HG03103 (cell line): ENCODE measurements around the gene RMDN2.
"Not testable (repeated sequence)": the region's sequence is repeated elsewhere in the genome, so short reads cannot be mapped to it uniquely, and the experiment has no call there.

Source experiments
- ATAC-seq: cut with Tn5 transposase; IDR thresholded peaks from one replicate; pipeline ENCODE4 v1.9.1; 2021; ENCODE audit warnings: low read depth; ENCODE audit not compliant: unreplicated experiment

RMDN2 gene

GRCh38 chr2:37984589-37984988 lies 59.5 kb downstream of the RMDN2 start:
- ATAC-seq: no peak

- ATAC-seq: no peak
Measured at GRCh38 chr2:37985333-37985732, 60.2 kb downstream of the RMDN2 start.

GRCh38 chr2:37987098-37987775 lies 62.1 kb downstream of the RMDN2 start:
- no peak for ATAC-seq

- no peak for ATAC-seq
Measured at GRCh38 chr2:37992601-37993000, 67.5 kb downstream of the RMDN2 start.

GRCh38 chr2:37993143-37993542 lies 68.1 kb downstream of the RMDN2 start:
- ATAC-seq: no peak

- ATAC-seq: no peak
Measured at GRCh38 chr2:37997629-37998028, 72.5 kb downstream of the RMDN2 start.

- ATAC-seq: no peak
Measured at GRCh38 chr2:38000485-38001222, 75.6 kb downstream of the RMDN2 start.

GRCh38 chr2:38010187-38010586 lies 85.1 kb downstream of the RMDN2 start:
- ATAC-seq: not testable (repeated sequence)

- ATAC-seq: no peak
Measured at GRCh38 chr2:38010995-38011394, 85.9 kb downstream of the RMDN2 start.

- ATAC-seq: no peak
Measured at GRCh38 chr2:38013158-38013752, 88.2 kb downstream of the RMDN2 start.

- ATAC-seq: no peak
Measured at GRCh38 chr2:38016219-38016618, 91.1 kb downstream of the RMDN2 start.

- no peak for ATAC-seq
Measured at GRCh38 chr2:38017836-38018235, 92.7 kb downstream of the RMDN2 start.

GRCh38 chr2:38020359-38021069 lies 95.4 kb downstream of the RMDN2 start:
- ATAC-seq: not testable (repeated sequence)

GRCh38 chr2:38021589-38021988 lies 96.5 kb downstream of the RMDN2 start:
- ATAC-seq: no peak

GRCh38 chr2:38026846-38027245 lies 101.8 kb downstream of the RMDN2 start:
- ATAC-seq: no peak

- ATAC-seq: no peak
Measured at GRCh38 chr2:38028829-38029228, 103.7 kb downstream of the RMDN2 start.

- no peak for ATAC-seq
Measured at GRCh38 chr2:38029512-38029911, 104.4 kb downstream of the RMDN2 start.

- ATAC-seq: no peak
Measured at GRCh38 chr2:38030635-38031355, 105.7 kb downstream of the RMDN2 start.

- no peak for ATAC-seq
Measured at GRCh38 chr2:38032946-38033345, 107.9 kb downstream of the RMDN2 start.

GRCh38 chr2:38033646-38034045 lies 108.6 kb downstream of the RMDN2 start:
- ATAC-seq: no peak

GRCh38 chr2:38035968-38036367 lies 110.9 kb downstream of the RMDN2 start:
- ATAC-seq: no peak
